Mesendoderm (in vitro differentiated cells): Measurements from ENCODE around the gene TFIP11.

ENCODE experiments used
- DNase-seq: peaks from one replicate; pipeline ENCODE4 v3.0.0; 2013
- H2AK5ac ChIP-seq: 2 replicates; pipeline ENCODE4 v1.6.1; 2013; ENCODE audit warnings: low read length, inconsistent platforms
- H2BK120ac ChIP-seq: 2 replicates; pipeline ENCODE4 v1.6.1; 2013; ENCODE audit warnings: low read depth, mild to moderate bottlenecking, low read length, moderate library complexity, mixed read lengths
- H2BK15ac ChIP-seq: replicated peaks from 2 replicates; pipeline ENCODE4 v1.6.1; 2013; ENCODE audit warnings: low read depth, mild to moderate bottlenecking, moderate library complexity
- H2BK5ac ChIP-seq: 2 replicates; pipeline ENCODE4 v1.6.1; 2013; ENCODE audit warnings: low read length, inconsistent platforms
- H3K18ac ChIP-seq: 2 replicates; pipeline ENCODE4 v1.6.1; 2013; ENCODE audit warnings: mild to moderate bottlenecking, low read length, mixed read lengths
- H3K23ac ChIP-seq: one replicate; pipeline ENCODE4 v1.6.1; 2013; ENCODE audit warnings: low read length
- H3K27ac ChIP-seq: 2 replicates; pipeline ENCODE4 v1.5.1; 2013; ENCODE audit warnings: low read depth, mild to moderate bottlenecking, inconsistent platforms, low read length, moderate library complexity
- H3K27me3 ChIP-seq: 2 replicates; pipeline ENCODE4 v1.6.1; 2013; ENCODE audit warnings: low read length, control low read depth, mild to moderate bottlenecking, inconsistent platforms; ENCODE audit not compliant: insufficient read depth, poor library complexity
- H3K36me3 ChIP-seq: 2 replicates; pipeline ENCODE4 v1.6.1; 2013; ENCODE audit warnings: low read length, inconsistent platforms; ENCODE audit not compliant: control insufficient read depth, insufficient read depth
- H3K4ac ChIP-seq: one replicate; pipeline ENCODE4 v1.6.1; 2013; ENCODE audit warnings: low read depth, mild to moderate bottlenecking, low read length, moderate library complexity
- H3K4me1 ChIP-seq: 2 replicates; pipeline ENCODE4 v1.6.1; 2013; ENCODE audit warnings: low read depth, low read length, inconsistent platforms; ENCODE audit not compliant: control insufficient read depth
- H3K4me2 ChIP-seq: 2 replicates; pipeline ENCODE4 v1.6.1; 2013; ENCODE audit warnings: low read length
- H3K4me3 ChIP-seq: 2 replicates; pipeline ENCODE4 v1.5.1; 2013; ENCODE audit warnings: mild to moderate bottlenecking, low read length
- H3K56ac ChIP-seq: one replicate; pipeline ENCODE4 v1.6.1; 2013; ENCODE audit warnings: low read length
- H3K79me1 ChIP-seq: 2 replicates; pipeline ENCODE4 v1.6.1; 2013; ENCODE audit warnings: low read length, inconsistent platforms
- H3K79me2 ChIP-seq: 2 replicates; pipeline ENCODE4 v1.6.1; 2013; ENCODE audit warnings: mild to moderate bottlenecking, low read length; ENCODE audit not compliant: control insufficient read depth, insufficient read depth
- H3K9ac ChIP-seq: 2 replicates; pipeline ENCODE4 v1.6.1; 2013; ENCODE audit warnings: low read length, inconsistent platforms
- H4K5ac ChIP-seq: one replicate; pipeline ENCODE4 v1.6.1; 2013; ENCODE audit warnings: low read length
- H4K8ac ChIP-seq: one replicate; pipeline ENCODE4 v1.6.1; 2013; ENCODE audit warnings: low read depth, mild to moderate bottlenecking, control low read depth, low read length, moderate library complexity
- WGBS: extraction: QIAGEN DNeasy Blood & Tissue Kit; methylation state at CpG from one replicate; pipeline ENCODE4 v1.1.7; 2013; ENCODE audit warnings: low lambda C conversion rate, missing lambda C conversion rate; ENCODE audit not compliant: insufficient coverage; ENCODE audit errors: extremely low coverage; 5-methylcytosine and 5-hydroxymethylcytosine counted together

Gene TFIP11

GRCh38 chr22:26545827-26546226 lies 33.6 kb upstream of the TFIP11 start:
- H3K18ac ChIP-seq: no peak overlapping the region
- no peak overlapping the region for H3K56ac ChIP-seq
- no peak overlapping the region for H4K5ac ChIP-seq
- no peak overlapping the region for H2BK15ac ChIP-seq
- DNase-seq: no peak
- no peak overlapping the region for H3K27ac ChIP-seq
- H3K27me3 ChIP-seq: no peaks in the 10 kb centered on the region
- H3K4me1 ChIP-seq: peaks cover 6% of the 10 kb centered on the region
- no peak overlapping the region for H2BK120ac ChIP-seq
- peaks cover 34% of the 10 kb centered on the region for H3K79me1 ChIP-seq
- no CpG with 5 or more reads among the region's 5 CpGs for WGBS
- no peak overlapping the region for H4K8ac ChIP-seq
- H3K9ac ChIP-seq: no peak overlapping the region
- H3K4ac ChIP-seq: no peak overlapping the region
- H3K79me2 ChIP-seq: peaks cover 62% of the 10 kb centered on the region
- no peak overlapping the region for H3K4me3 ChIP-seq
- H2BK5ac ChIP-seq: no peak overlapping the region
- no peak overlapping the region for H3K23ac ChIP-seq
- no peak overlapping the region for H3K4me2 ChIP-seq
- no peak overlapping the region for H2AK5ac ChIP-seq
- peaks cover 10% of the 10 kb centered on the region for H3K36me3 ChIP-seq

GRCh38 chr22:26545385-26545784 lies 33.1 kb upstream of the TFIP11 start:
- H3K4me3 ChIP-seq: no peak overlapping the region
- no peak overlapping the region for H3K18ac ChIP-seq
- H3K36me3 ChIP-seq: peaks cover 12% of the 10 kb centered on the region
- H3K4me2 ChIP-seq: no peak overlapping the region
- no peak overlapping the region for H4K8ac ChIP-seq
- no peak overlapping the region for H3K4ac ChIP-seq
- no peak overlapping the region for H2BK120ac ChIP-seq
- H3K9ac ChIP-seq: no peak overlapping the region
- no peak overlapping the region for H3K56ac ChIP-seq
- H3K79me1 ChIP-seq: peaks cover 36% of the 10 kb centered on the region
- no peak overlapping the region for H2AK5ac ChIP-seq
- H3K27ac ChIP-seq: no peak overlapping the region
- DNase-seq: no peak
- no CpG with 5 or more reads among the region's 2 CpGs for WGBS
- H2BK5ac ChIP-seq: no peak overlapping the region
- H2BK15ac ChIP-seq: no peak overlapping the region
- no peak overlapping the region for H4K5ac ChIP-seq
- H3K27me3 ChIP-seq: no peaks in the 10 kb centered on the region
- H3K79me2 ChIP-seq: peaks cover 58% of the 10 kb centered on the region
- no peak overlapping the region for H3K23ac ChIP-seq
- peaks cover 3% of the 10 kb centered on the region for H3K4me1 ChIP-seq

GRCh38 chr22:26544489-26544888 lies 32.2 kb upstream of the TFIP11 start:
- no peak overlapping the region for H3K4me2 ChIP-seq
- no peak overlapping the region for H3K18ac ChIP-seq
- H3K4me3 ChIP-seq: no peak overlapping the region
- no peak overlapping the region for H2AK5ac ChIP-seq
- no peaks in the 10 kb centered on the region for H3K27me3 ChIP-seq
- no peak overlapping the region for H2BK15ac ChIP-seq
- no peak overlapping the region for H3K4ac ChIP-seq
- H3K9ac ChIP-seq: no peak overlapping the region
- H2BK120ac ChIP-seq: no peak overlapping the region
- H3K79me1 ChIP-seq: peaks cover 34% of the 10 kb centered on the region
- H4K5ac ChIP-seq: no peak overlapping the region
- H3K23ac ChIP-seq: no peak overlapping the region
- H3K79me2 ChIP-seq: peaks cover 55% of the 10 kb centered on the region
- H3K27ac ChIP-seq: no peak overlapping the region
- H3K56ac ChIP-seq: no peak overlapping the region
- no peak overlapping the region for H2BK5ac ChIP-seq
- no peak for DNase-seq
- H3K36me3 ChIP-seq: peaks cover 12% of the 10 kb centered on the region
- no CpG with 5 or more reads among the region's 1 CpG for WGBS
- no peak overlapping the region for H4K8ac ChIP-seq
- H3K4me1 ChIP-seq: peaks cover 3% of the 10 kb centered on the region

- Histone ChIP-seq H3K4me2 (no peak overlapping the region), H3K79me1 (peaks cover 31% of the 10 kb centered on the region), H3K4me1 (no peaks in the 10 kb centered on the region), H3K27me3 (no peaks in the 10 kb centered on the region), H2BK120ac (no peak overlapping the region), H3K56ac (no peak overlapping the region), H3K4ac (no peak overlapping the region), H4K5ac (no peak overlapping the region), H3K36me3 (peaks cover 15% of the 10 kb centered on the region), H3K79me2 (peaks cover 45% of the 10 kb centered on the region), H3K23ac (no peak overlapping the region), H3K9ac (no peak overlapping the region), H2BK15ac (no peak overlapping the region), H3K4me3 (no peak overlapping the region), H2BK5ac (no peak overlapping the region), H2AK5ac (no peak overlapping the region), H3K18ac (no peak overlapping the region), H4K8ac (no peak overlapping the region), H3K27ac (no peak overlapping the region)
- no CpG with 5 or more reads among the region's 3 CpGs for WGBS
- DNase-seq: no peak
Measured at GRCh38 chr22:26542831-26543230, 30.6 kb upstream of the TFIP11 start.

- no peak overlapping the region for H3K56ac ChIP-seq
- no peak overlapping the region for H3K4me2 ChIP-seq
- no peak overlapping the region for H3K27ac ChIP-seq
- H3K36me3 ChIP-seq: peaks cover 17% of the 10 kb centered on the region
- H3K23ac ChIP-seq: no peak overlapping the region
- no peak overlapping the region for H3K4ac ChIP-seq
- no peaks in the 10 kb centered on the region for H3K27me3 ChIP-seq
- H2AK5ac ChIP-seq: no peak overlapping the region
- H3K4me3 ChIP-seq: no peak overlapping the region
- no peak overlapping the region for H2BK120ac ChIP-seq
- H3K4me1 ChIP-seq: no peaks in the 10 kb centered on the region
- DNase-seq: no peak
- WGBS: no CpG with 5 or more reads among the region's 47 CpGs
- no peak overlapping the region for H4K8ac ChIP-seq
- peaks cover 30% of the 10 kb centered on the region for H3K79me2 ChIP-seq
- no peak overlapping the region for H2BK5ac ChIP-seq
- H3K79me1 ChIP-seq: peaks cover 30% of the 10 kb centered on the region
- H3K18ac ChIP-seq: no peak overlapping the region
- H4K5ac ChIP-seq: no peak overlapping the region
- H2BK15ac ChIP-seq: no peak overlapping the region
- no peak overlapping the region for H3K9ac ChIP-seq
Measured at GRCh38 chr22:26541167-26541819, 29.0 kb upstream of the TFIP11 start.

- H3K27ac ChIP-seq: no peak overlapping the region
- WGBS: no CpG with 5 or more reads among the region's 2 CpGs
- no peak overlapping the region for H3K18ac ChIP-seq
- no peak overlapping the region for H4K8ac ChIP-seq
- no peak overlapping the region for H3K4ac ChIP-seq
- H2AK5ac ChIP-seq: no peak overlapping the region
- no peak overlapping the region for H2BK120ac ChIP-seq
- no peak overlapping the region for H2BK15ac ChIP-seq
- H3K4me1 ChIP-seq: no peaks in the 10 kb centered on the region
- no peak overlapping the region for H3K4me2 ChIP-seq
- H3K9ac ChIP-seq: no peak overlapping the region
- no peak for DNase-seq
- H3K27me3 ChIP-seq: no peaks in the 10 kb centered on the region
- no peak overlapping the region for H3K4me3 ChIP-seq
- peaks cover 21% of the 10 kb centered on the region for H3K79me2 ChIP-seq
- no peak overlapping the region for H3K56ac ChIP-seq
- H3K23ac ChIP-seq: no peak overlapping the region
- no peak overlapping the region for H2BK5ac ChIP-seq
- H3K79me1 ChIP-seq: peaks cover 28% of the 10 kb centered on the region
- H3K36me3 ChIP-seq: peaks cover 18% of the 10 kb centered on the region
- no peak overlapping the region for H4K5ac ChIP-seq
Measured at GRCh38 chr22:26540119-26540518, 27.8 kb upstream of the TFIP11 start.
